ENCODE data around the gene SERPINC1. TPM values are rescaled to one million over a fixed set of nuclear protein-coding genes. Genes with fewer than 3 reads are reported as not detected.

The SERPINC1 gene
- total RNA-seq, 1 donor from 2014 or later: not detected

DNA sequence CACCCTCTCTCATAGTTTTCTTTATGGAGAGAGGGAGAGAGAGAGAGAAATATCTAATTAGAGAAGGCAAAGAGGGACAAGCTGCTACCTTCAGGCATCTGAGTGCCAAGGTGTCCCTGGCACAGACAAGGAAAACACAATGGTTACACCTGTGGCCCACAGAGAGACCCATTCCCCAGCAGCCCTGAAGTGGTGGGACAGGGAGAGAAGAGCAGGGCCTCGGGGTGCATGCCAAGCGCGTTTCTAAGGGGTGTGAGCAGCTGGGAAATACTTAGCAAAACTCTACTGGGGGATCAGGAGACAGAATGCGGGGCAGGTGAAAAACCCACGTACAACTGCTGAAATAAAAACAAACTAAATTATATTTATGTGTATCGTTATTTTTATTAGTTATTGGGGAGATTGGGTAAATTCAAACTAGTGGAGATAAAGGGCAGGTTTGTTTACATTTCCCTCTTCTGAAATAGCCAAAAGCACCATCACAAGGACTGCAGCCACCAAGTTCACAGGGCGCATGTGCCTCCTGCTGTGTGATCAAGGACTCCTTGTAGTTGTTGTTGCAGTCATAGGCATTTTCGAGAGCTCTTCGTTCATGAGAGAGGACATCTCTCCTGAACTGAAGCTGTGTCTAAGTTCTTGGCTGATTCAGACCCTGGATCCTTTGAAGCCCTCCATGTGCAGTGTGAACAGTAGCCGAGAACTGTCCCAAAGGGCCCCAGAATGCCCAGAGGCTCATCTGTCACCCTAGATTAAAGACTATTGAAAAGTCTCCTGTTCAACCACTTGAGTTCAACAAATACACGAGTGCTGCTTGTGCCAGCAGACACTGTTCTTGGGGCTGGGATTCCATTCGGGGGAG is 737 bp upstream of the SERPINC1 start:
- H3K36me3 ChIP-seq: no peaks in the 10 kb centered on the region
- H3K4me1 ChIP-seq: no peaks in the 10 kb centered on the region
- DNase-seq: no peak
- H3K9me3 ChIP-seq: no peaks in the 10 kb centered on the region
- ATAC-seq: peak; percentile 66
- H3K27ac ChIP-seq: no peak overlapping the region
- intact Hi-C loops (cut with DNase I): no loop called here
- no peaks in the 10 kb centered on the region for H3K27me3 ChIP-seq
- H3K4me3 ChIP-seq: no peak overlapping the region
- TF ChIP-seq CTCF (IDR thresholded peaks at IDR 0.05): no peak

DNA sequence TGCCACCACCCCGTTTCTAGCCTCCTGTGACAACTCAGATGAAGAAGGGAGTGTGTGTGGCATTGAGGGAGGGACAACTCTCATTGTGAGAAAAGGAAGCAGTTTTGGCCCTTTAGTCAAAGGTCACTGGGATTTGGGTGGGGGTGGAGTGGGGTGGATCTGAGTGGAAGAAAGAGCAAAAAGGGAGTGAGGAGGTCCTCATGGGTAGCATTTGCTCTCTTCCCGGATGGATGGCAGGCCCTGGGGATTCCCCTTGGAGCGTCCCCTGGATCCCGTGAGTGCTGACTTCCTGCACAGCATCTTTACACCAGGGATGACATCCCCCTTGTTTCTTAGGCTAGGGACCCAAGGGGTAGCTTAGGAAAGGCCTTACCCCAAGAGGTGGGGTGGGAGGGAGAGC is 460 bp downstream of the SERPINC1 start:
- intact Hi-C loops (cut with DNase I): no loop called here
- no peaks in the 10 kb centered on the region for H3K9me3 ChIP-seq
- ATAC-seq: no peak
- H3K27ac ChIP-seq: no peak overlapping the region
- no peak overlapping the region for H3K4me3 ChIP-seq
- no peak for TF ChIP-seq CTCF (IDR thresholded peaks at IDR 0.05)
- no peaks in the 10 kb centered on the region for H3K4me1 ChIP-seq
- H3K27me3 ChIP-seq: no peaks in the 10 kb centered on the region
- H3K36me3 ChIP-seq: no peaks in the 10 kb centered on the region
- DNase-seq: no peak

GRCh38 chr1:173915596-173915995 is 1.5 kb downstream of the SERPINC1 start:
- ATAC-seq: no peak
- intact Hi-C loops (cut with DNase I): no loop called here
- H3K27me3 ChIP-seq: no peaks in the 10 kb centered on the region
- DNase-seq: no peak
- H3K4me1 ChIP-seq: no peaks in the 10 kb centered on the region
- no peak overlapping the region for H3K4me3 ChIP-seq
- H3K9me3 ChIP-seq: no peaks in the 10 kb centered on the region
- no peak overlapping the region for H3K27ac ChIP-seq
- no peak for TF ChIP-seq CTCF (IDR thresholded peaks at IDR 0.05)
- no peaks in the 10 kb centered on the region for H3K36me3 ChIP-seq

DNA sequence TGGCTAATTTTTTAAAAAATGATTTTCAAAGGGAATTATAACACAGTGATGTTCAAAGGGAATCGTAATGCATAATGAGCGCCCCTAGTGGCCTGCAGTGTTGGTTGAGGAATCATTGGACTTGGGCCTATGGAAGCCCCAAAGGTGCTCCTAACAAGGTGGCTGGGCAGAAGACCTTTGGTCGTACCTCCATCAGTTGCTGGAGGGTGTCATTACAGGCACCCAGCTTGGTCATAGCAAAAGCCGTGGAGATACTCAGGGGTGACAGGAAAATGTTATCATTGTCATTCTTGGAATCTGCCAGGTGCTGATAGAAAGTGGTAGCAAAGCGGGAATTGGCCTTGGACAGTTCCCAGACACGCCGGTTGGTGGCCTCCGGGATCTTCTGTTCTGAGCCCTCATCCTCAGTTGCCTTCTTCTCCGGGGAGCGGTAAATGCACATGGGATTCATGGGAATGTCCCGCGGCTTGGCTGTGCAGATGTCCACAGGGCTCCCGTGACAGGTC is 2.7 kb downstream of the SERPINC1 start:
- DNase-seq (no peak), ATAC-seq (peak; percentile 61)
- H3K9me3 ChIP-seq: no peaks in the 10 kb centered on the region
- H3K4me1 ChIP-seq: no peaks in the 10 kb centered on the region
- no peaks in the 10 kb centered on the region for H3K27me3 ChIP-seq
- no peaks in the 10 kb centered on the region for H3K36me3 ChIP-seq
- TF ChIP-seq CTCF (IDR thresholded peaks at IDR 0.05): peak; percentile 50
- intact Hi-C loops (cut with DNase I): no loop called here
- no peak overlapping the region for H3K27ac ChIP-seq
- H3K4me3 ChIP-seq: no peak overlapping the region

DNA sequence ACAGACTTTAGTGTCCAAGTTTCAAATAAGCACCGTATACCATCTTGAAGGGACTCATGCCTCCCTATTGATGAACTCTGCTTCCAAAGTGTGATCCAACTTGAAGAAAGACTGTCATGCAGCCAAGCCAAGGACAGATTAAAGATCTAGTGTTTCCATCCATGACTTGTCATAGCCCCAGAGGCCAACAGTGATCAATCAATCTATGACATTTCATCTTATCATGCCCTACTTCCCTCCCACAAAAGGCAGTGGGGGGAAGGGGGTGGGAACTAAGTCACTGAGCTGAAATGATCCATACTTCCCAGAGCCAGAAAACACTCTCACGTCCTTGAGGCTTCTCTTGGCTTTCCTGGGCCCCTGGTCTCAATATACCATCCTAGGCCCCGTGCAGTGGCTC is 4.0 kb downstream of the SERPINC1 start:
- H3K4me1 ChIP-seq: no peaks in the 10 kb centered on the region
- no peaks in the 10 kb centered on the region for H3K27me3 ChIP-seq
- DNase-seq (no peak), ATAC-seq (no peak)
- H3K27ac ChIP-seq: no peak overlapping the region
- no peak overlapping the region for H3K4me3 ChIP-seq
- no peaks in the 10 kb centered on the region for H3K9me3 ChIP-seq
- TF ChIP-seq CTCF (IDR thresholded peaks at IDR 0.05): no peak
- intact Hi-C loops (cut with DNase I): no loop called here
- H3K36me3 ChIP-seq: no peaks in the 10 kb centered on the region

Measured in upper lobe of right lung (tissue), 1 donor.